Upper lobe of left lung (tissue), 6 donors: ENCODE measurements around the gene KIF5B. TPM values are rescaled to one million over a fixed set of nuclear protein-coding genes. Genes with fewer than 3 reads are reported as not detected.
A peak's percentile ranks its signal among the peaks of the same experiment; 100 is the strongest.
"Not testable (repeated sequence)": the region's sequence is repeated elsewhere in the genome, so short reads cannot be mapped to it uniquely, and the experiment has no call there.

Experiments used
- ATAC-seq, 2 donors: fragments of 200-7000 bp; cut with Tn5 transposase; one replicate each; pipeline ENCODE4 v1.9.1; 2022; ENCODE audit warnings: mild to moderate bottlenecking in 2 of 2, moderate library complexity in 2 of 2; ENCODE audit not compliant: low FRiP score in 2 of 2
- DNase-seq, 2 donors: peaks; one replicate each; pipeline ENCODE4 v3.0.0-alpha.2; 2019 to 2020
- H3K27ac ChIP-seq, 4 donors: fragments of 200-600 bp; sonication (generic); one replicate each; pipeline ENCODE4 v1.5.1; 2016 to 2019
- H3K27me3 ChIP-seq, 4 donors: fragments of 200-600 bp; sonication (generic); one replicate each; pipeline ENCODE4 v1.5.1; 2017 to 2019
- H3K36me3 ChIP-seq, 4 donors: fragments of 200-600 bp; sonication (generic); one replicate each; pipeline ENCODE4 v1.5.1; 2016 to 2019
- H3K4me1 ChIP-seq, 4 donors: fragments of 200-600 bp; sonication (generic); one replicate each; pipeline ENCODE4 v1.5.1; 2018 to 2019
- H3K4me3 ChIP-seq, 4 donors: fragments of 200-600 bp; sonication (generic); one replicate each; pipeline ENCODE4 v1.5.1; 2017 to 2019; ENCODE audit warnings: mild to moderate bottlenecking in 2 of 4, moderate library complexity in 1 of 4
- H3K9me3 ChIP-seq, 4 donors: fragments of 200-600 bp; sonication (generic); one replicate each; pipeline ENCODE4 v1.5.1; 2018 to 2019
- EP300 ChIP-seq, 4 donors: sonication (generic); formaldehyde crosslinking; IDR thresholded peaks; one replicate each; pipeline ENCODE4 v1.5.1; 2017; ENCODE audit warnings: antibody characterized with exemption in 4 of 4, control low read depth in 2 of 4
- POLR2A ChIP-seq, 4 donors: fragments of 450-650 bp; IDR thresholded peaks; one replicate each; pipeline ENCODE4 v1.5.1; 2016 to 2017; ENCODE audit warnings: antibody characterized with exemption in 4 of 4, mild to moderate bottlenecking in 2 of 4
- POLR2AphosphoS5 ChIP-seq, 2 donors: sonication (generic); formaldehyde crosslinking; IDR thresholded peaks; one replicate each; pipeline ENCODE4 v1.5.1; 2017; ENCODE audit warnings: antibody characterized with exemption in 2 of 2
- WGBS, 2 donors: methylation state at CpG; one replicate each; pipeline ENCODE4 v1.1.5; 2017 to 2018; 5-methylcytosine and 5-hydroxymethylcytosine counted together
- total RNA-seq, 6 donors: library from RNA; depleted of rRNA in 4 of 6; stranded (reverse); fragments of >200 nt in 4 of 6; gene quantifications; one replicate each; pipeline versions ENCODE4 v1.1.0 to v1.2.1, GENCODE V29; 2016 to 2021
- TF ChIP-seq, protein P1 (sequence below), 6 experiments: fragments of 450-650 bp in 4 of 6; fragments of 200-600 bp in 2 of 6; sonication (generic) in 2 of 6; IDR thresholded peaks; one replicate each; pipeline ENCODE4 v1.5.1; 2016 to 2019; ENCODE audit warnings: antibody characterized with exemption in 6 of 6
- donor health status: DM: no; HTN: no; CAD: no; lungs with moderate emphysema.
- donor health status: DM: no; HTN: yes; CAD: no; lungs with severe emphysema.

The KIF5B gene
- total RNA-seq, 6 donors from 2014 or later = 59.7 to 170 (median 86.5) TPM

DNA sequence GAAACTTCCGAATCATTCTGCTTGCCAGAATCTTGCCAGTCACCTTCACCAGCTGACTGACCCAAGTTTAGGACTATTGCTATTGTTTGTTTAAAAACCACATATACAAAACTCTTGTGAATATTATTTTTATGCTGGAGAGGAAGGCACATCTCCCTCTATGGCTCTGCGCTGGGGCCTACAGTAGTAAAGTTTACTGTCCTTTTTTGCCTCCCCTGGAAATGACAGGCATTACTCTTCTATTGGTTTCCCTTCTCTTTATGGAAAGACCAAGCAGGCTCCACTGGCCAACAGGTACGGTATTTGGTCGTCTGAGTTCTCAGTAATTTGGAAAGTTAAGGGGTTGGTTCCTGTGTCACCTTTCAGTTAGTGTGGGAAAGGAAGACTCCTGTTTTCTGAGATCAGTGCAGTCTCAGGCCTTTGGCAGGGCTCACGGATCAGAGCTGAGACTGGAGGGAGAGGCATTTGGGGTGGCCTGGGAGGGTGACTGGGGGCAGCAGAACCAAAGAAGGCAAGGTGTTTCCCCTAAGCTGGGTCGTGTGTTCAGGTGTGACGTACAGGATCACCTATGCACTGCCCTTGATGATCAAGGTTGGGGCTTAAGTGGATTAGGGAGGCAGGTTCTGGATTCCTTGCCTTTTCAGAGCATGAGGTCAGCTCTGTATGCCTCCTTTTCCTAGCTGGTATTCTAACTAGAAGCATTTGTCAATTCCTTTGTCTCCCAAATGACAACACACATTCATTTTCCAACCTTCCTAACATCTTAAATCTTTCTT lies 16.0 kb upstream of the KIF5B start:
- no peaks in the 10 kb centered on the region for H3K9me3 ChIP-seq
- H3K36me3 ChIP-seq = no peaks in the 10 kb centered on the region
- WGBS, 2 donors = 83 to 84% methylated on average over 7 of the region's 7 CpGs
- H3K4me3 ChIP-seq = no peak overlapping the region
- ATAC-seq (peak in 1 of 2 donors; percentile 19), DNase-seq (no peak)
- no peak overlapping the region for H3K27ac ChIP-seq
- H3K27me3 ChIP-seq = no peaks in the 10 kb centered on the region
- TF ChIP-seq, protein P1, sequence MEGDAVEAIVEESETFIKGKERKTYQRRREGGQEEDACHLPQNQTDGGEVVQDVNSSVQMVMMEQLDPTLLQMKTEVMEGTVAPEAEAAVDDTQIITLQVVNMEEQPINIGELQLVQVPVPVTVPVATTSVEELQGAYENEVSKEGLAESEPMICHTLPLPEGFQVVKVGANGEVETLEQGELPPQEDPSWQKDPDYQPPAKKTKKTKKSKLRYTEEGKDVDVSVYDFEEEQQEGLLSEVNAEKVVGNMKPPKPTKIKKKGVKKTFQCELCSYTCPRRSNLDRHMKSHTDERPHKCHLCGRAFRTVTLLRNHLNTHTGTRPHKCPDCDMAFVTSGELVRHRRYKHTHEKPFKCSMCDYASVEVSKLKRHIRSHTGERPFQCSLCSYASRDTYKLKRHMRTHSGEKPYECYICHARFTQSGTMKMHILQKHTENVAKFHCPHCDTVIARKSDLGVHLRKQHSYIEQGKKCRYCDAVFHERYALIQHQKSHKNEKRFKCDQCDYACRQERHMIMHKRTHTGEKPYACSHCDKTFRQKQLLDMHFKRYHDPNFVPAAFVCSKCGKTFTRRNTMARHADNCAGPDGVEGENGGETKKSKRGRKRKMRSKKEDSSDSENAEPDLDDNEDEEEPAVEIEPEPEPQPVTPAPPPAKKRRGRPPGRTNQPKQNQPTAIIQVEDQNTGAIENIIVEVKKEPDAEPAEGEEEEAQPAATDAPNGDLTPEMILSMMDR (IDR thresholded peaks at IDR 0.05) = no peak
- TF ChIP-seq EP300 (IDR thresholded peaks at IDR 0.05) = no peak
- no peak for TF ChIP-seq POLR2AphosphoS5 (IDR thresholded peaks at IDR 0.05)
- no peak for TF ChIP-seq POLR2A (IDR thresholded peaks at IDR 0.05)
- H3K4me1 ChIP-seq = no peaks in the 10 kb centered on the region

- 81 to 82% methylated on average over 2 of the region's 2 CpGs for WGBS, 2 donors
- Histone ChIP-seq H3K27me3 (no peaks in the 10 kb centered on the region), H3K27ac (no peak overlapping the region), H3K36me3 (no peaks in the 10 kb centered on the region), H3K4me1 (peaks cover 0 to 6% (median 0%) of the 10 kb centered on the region in 4 donors), H3K9me3 (no peaks in the 10 kb centered on the region), H3K4me3 (no peak overlapping the region)
- DNase-seq = no peak
- TF ChIP-seq, protein P1 (IDR thresholded peaks at IDR 0.05) = no peak
- TF ChIP-seq EP300 (IDR thresholded peaks at IDR 0.05) (no peak), POLR2AphosphoS5 (IDR thresholded peaks at IDR 0.05) (no peak), POLR2A (IDR thresholded peaks at IDR 0.05) (no peak)
- no peak for ATAC-seq
These were observed 14.4 kb upstream of the KIF5B start for GRCh38 chr10:32070645-32071044.

DNA sequence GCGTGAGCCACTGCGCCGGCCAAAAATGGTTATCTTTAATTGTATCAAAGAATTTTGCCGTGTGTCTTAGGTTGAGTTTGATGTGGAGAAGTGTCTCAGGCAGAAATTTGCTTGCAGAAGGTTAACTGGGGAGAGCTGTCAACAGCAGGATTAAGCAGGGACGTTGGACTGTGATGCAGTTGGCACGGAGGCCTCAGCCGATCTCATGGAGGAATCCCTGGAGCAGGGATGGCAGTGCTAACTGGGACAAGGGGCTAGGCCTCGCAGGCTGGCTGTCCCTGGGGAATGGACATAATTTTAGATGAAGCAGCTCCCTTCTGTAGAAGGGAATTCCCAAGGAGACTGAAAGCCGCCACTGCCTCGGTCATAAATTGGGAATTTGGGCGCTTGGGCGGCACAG lies 12.3 kb upstream of the KIF5B start:
- DNase-seq (no peak), ATAC-seq (no peak)
- Histone ChIP-seq H3K27ac (no peak overlapping the region), H3K27me3 (no peaks in the 10 kb centered on the region), H3K9me3 (no peaks in the 10 kb centered on the region), H3K4me3 (no peak overlapping the region), H3K4me1 (peaks cover 0 to 8% (median 0%) of the 10 kb centered on the region in 4 donors), H3K36me3 (no peaks in the 10 kb centered on the region)
- TF ChIP-seq, protein P1 (IDR thresholded peaks at IDR 0.05) = no peak
- TF ChIP-seq EP300 (IDR thresholded peaks at IDR 0.05) (no peak), POLR2AphosphoS5 (IDR thresholded peaks at IDR 0.05) (no peak), POLR2A (IDR thresholded peaks at IDR 0.05) (no peak)
- 85 to 86% methylated on average over 8 to 12 of the region's 12 CpGs for WGBS, 2 donors

- H3K4me1 ChIP-seq, H3K4me3 ChIP-seq, H3K27ac ChIP-seq, H3K27me3 ChIP-seq, ATAC-seq, DNase-seq, H3K9me3 ChIP-seq, H3K36me3 ChIP-seq: not testable (repeated sequence)
- WGBS, 2 donors = 73 to 86% methylated on average over 5 of the region's 5 CpGs
These were observed 11.7 kb upstream of the KIF5B start for GRCh38 chr10:32067931-32068330.

DNA sequence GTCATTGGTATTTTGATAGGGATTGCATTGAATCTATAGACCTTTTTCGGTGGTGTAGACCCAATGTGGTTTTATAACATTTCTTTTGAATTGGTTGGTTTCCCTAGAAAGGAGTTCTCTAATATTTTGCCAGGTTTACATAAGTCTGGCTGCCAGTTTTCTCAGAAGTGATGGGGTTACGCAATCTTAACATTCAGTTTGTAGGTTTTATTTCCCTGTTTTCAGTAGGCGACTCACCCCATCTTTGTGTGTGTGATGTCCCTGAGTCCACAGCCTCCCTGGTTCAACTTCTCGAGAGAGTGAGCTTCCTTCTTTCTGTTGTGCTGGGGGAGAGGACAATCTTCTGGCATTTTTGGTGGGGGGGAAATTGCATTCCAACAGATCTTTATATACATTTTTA lies 9.6 kb upstream of the KIF5B start:
- WGBS, 2 donors = 39 to 46% methylated on average over 4 of the region's 4 CpGs
- H3K36me3 ChIP-seq = no peaks in the 10 kb centered on the region
- DNase-seq (peak in 1 of 2 donors; percentile 42), ATAC-seq (peak in 1 of 2 donors; percentile 58)
- TF ChIP-seq POLR2A (IDR thresholded peaks at IDR 0.05) (no peak), EP300 (IDR thresholded peaks at IDR 0.05) (peak in 1 of 4 donors; percentile 5)
- TF ChIP-seq, protein P1 (IDR thresholded peaks at IDR 0.05) = no peak
- H3K4me3 ChIP-seq = no peak overlapping the region
- H3K9me3 ChIP-seq = no peaks in the 10 kb centered on the region
- peaks cover 0 to 8% (median 0%) of the 10 kb centered on the region in 4 donors for H3K4me1 ChIP-seq
- H3K27me3 ChIP-seq = no peaks in the 10 kb centered on the region
- no peak overlapping the region for H3K27ac ChIP-seq
